ENCODE measurements around the gene CACNA1C. TPM values are rescaled to one million over a fixed set of nuclear protein-coding genes. Genes with fewer than 3 reads are reported as not detected.

Gene CACNA1C
- total and polyA plus RNA-seq, 2 of the 4 experiments (the other 2 are of a cell fraction) = 1.6 to 2.6 TPM

- Histone ChIP-seq H4K20me1 (ENCODE audit: insufficient read depth, low read length) (no peaks in the 10 kb centered on the region; the same call in 1 of the 2 replicates), H3K4ac (ENCODE audit: low read depth, low read length) (no peak overlapping the region), H3K4me3 (ENCODE audit: insufficient read depth, low read depth, low read length) (no peak overlapping the region), H3K9ac (ENCODE audit: low read depth, low read length) (no peak overlapping the region), H3K56ac (ENCODE audit: extremely low read depth, insufficient read depth, low read length) (no peak overlapping the region), H2BK20ac (ENCODE audit: low read depth, low read length) (no peak overlapping the region), H3K27ac (ENCODE audit: insufficient read depth, low read length) (no peak overlapping the region), H3K79me1 (ENCODE audit: low read depth in 1 of 2, low read length in 2 of 2) (no peaks in the 10 kb centered on the region), H4K8ac (ENCODE audit: low read depth in 2 of 2, low read length in 2 of 2) (no peak overlapping the region), H2AFZ (replicated peaks; ENCODE audit: low read length, poor library complexity) (no peak overlapping the region), H2BK5ac (ENCODE audit: low read depth, low read length, poor library complexity, severe bottlenecking) (no peak overlapping the region), H3K18ac (ENCODE audit: low read depth, low read length) (no peak overlapping the region), H3K4me1 (ENCODE audit: control insufficient read depth, insufficient read depth, low read length) (no peaks in the 10 kb centered on the region), H2AK9ac (replicated peaks; ENCODE audit: low read depth, low read length, poor library complexity) (no peak overlapping the region), H3K14ac (replicated peaks; ENCODE audit: low read depth, low read length) (no peak overlapping the region), H3K36me3 (ENCODE audit: control insufficient read depth, insufficient read depth, low read length) (no peaks in the 10 kb centered on the region; the same call in 1 of the 2 replicates), H2BK120ac (ENCODE audit: low read depth, low read length) (no peak overlapping the region), H4K91ac (ENCODE audit: insufficient read depth, low read depth, low read length) (no peak overlapping the region), H2AK5ac (ENCODE audit: low read depth, low read length) (no peak overlapping the region), H4K5ac (ENCODE audit: low read depth, low read length) (no peak overlapping the region), H3K27me3 (ENCODE audit: control insufficient read depth, insufficient read depth, low read length) (peaks cover 4% of the 10 kb centered on the region), H3K9me3 (ENCODE audit: control insufficient read depth, insufficient read depth, low read length) (no peaks in the 10 kb centered on the region), H3K23ac (ENCODE audit: low read depth, low read length) (no peak overlapping the region), H2BK15ac (ENCODE audit: low read depth, low read length) (no peak overlapping the region), H3K9me1 (ENCODE audit: insufficient read depth, low read length) (no peaks in the 10 kb centered on the region), H3K4me2 (ENCODE audit: low read depth, low read length) (no peak overlapping the region)
- in situ Hi-C loops (cut with MboI; ENCODE audit: low sequenced_read_pairs) (no loop called here), intact Hi-C loops (cut with micrococcal nuclease) (no loop called here), dilution Hi-C loops (cut with HindIII; ENCODE audit: low sequenced_read_pairs, unreplicated experiment) (no loop called here)
- no TSS peak for BruUV-seq (replicated peaks)
- WGBS, 2 experiments (ENCODE audit: extremely low coverage in 2 of 2, insufficient read length in 1 of 2) = 100% methylated on average over 2 of the region's 5 CpGs; no CpG with 5 or more reads in 1 of the 2 experiments
- TF ChIP-seq ELK1 (IDR thresholded peaks at IDR 0.05; ENCODE audit: borderline replicate concordance, low read depth, low read length) (no peak), CEBPB (IDR thresholded peaks at IDR 0.05; ENCODE audit: low read depth, low read length) (peak; percentile 12; the same call in 1 of the 2 replicates)
- POLR2A ChIA-PET (ENCODE audit: unreplicated experiment) = no interaction called here
- CTCF ChIA-PET = no interaction called here
- no peak for DNase-seq
- no peak for ATAC-seq (ENCODE audit: low read depth)
Observed at GRCh38 chr12:2475984-2476383, 423.2 kb downstream of the CACNA1C start.

All from IMR-90 (cell line).